Lower lobe of right lung (tissue), 2 donors: Measurements from ENCODE around the gene RAB11FIP4. TPM values are rescaled to one million over a fixed set of nuclear protein-coding genes. Genes with fewer than 3 reads are reported as not detected.

ENCODE experiments used
- ATAC-seq, 2 donors: fragments of 200-7000 bp; cut with Tn5 transposase; one replicate each; pipeline ENCODE4 v1.9.1; 2020 to 2022; ENCODE audit warnings: mild to moderate bottlenecking in 2 of 2, moderate library complexity in 2 of 2
- DNase-seq: peaks from one replicate; pipeline ENCODE4 v3.0.0-alpha.2; 2020
- H3K27ac ChIP-seq: fragments of 200-600 bp; one replicate; pipeline ENCODE4 v1.8.0; 2022
- H3K27me3 ChIP-seq: fragments of 200-600 bp; one replicate; pipeline ENCODE4 v1.8.0; 2022; ENCODE audit warnings: low read depth
- H3K36me3 ChIP-seq: fragments of 200-600 bp; one replicate; pipeline ENCODE4 v1.8.0; 2022; ENCODE audit warnings: mild to moderate bottlenecking
- H3K4me1 ChIP-seq: fragments of 200-600 bp; one replicate; pipeline ENCODE4 v1.8.0; 2022
- H3K4me3 ChIP-seq: fragments of 200-600 bp; one replicate; pipeline ENCODE4 v1.8.0; 2022; ENCODE audit warnings: mild to moderate bottlenecking
- H3K9me3 ChIP-seq: fragments of 200-600 bp; one replicate; pipeline ENCODE4 v1.8.0; 2022
- intact Hi-C: fragments of 100-400 bp; cut with DNase I; formaldehyde crosslinking; loops from one replicate; pipeline ENCODE4 v1.11.0; 2022
- total RNA-seq: library from RNA; stranded (reverse); fragmentation: NEBNext Ultra II Directional; extraction: Animal tissue kit (Norgen Biotek cat#: 25700); gene quantifications from one replicate; pipeline ENCODE4 v1.2.1, GENCODE V29; 2021
- TF ChIP-seq, protein P1 (sequence below): fragments of 200-600 bp; IDR thresholded peaks from one replicate; pipeline ENCODE4 v1.8.0; 2022; ENCODE audit warnings: antibody characterized with exemption, mild to moderate bottlenecking
- donor health status: DM: no; HTN: yes; CAD: no; lungs with severe emphysema.

Gene RAB11FIP4
- total RNA-seq, 1 donor from 2014 or later: 15.7 TPM

GRCh38 chr17:31512104-31512740, 120.7 kb downstream of the RAB11FIP4 start:
- Histone ChIP-seq H3K4me3 (no peak overlapping the region), H3K27me3 (no peaks in the 10 kb centered on the region), H3K36me3 (no peaks in the 10 kb centered on the region), H3K27ac (no peak overlapping the region), H3K9me3 (no peaks in the 10 kb centered on the region), H3K4me1 (peaks cover 30% of the 10 kb centered on the region)
- ATAC-seq: no peak
- TF ChIP-seq, protein P1, sequence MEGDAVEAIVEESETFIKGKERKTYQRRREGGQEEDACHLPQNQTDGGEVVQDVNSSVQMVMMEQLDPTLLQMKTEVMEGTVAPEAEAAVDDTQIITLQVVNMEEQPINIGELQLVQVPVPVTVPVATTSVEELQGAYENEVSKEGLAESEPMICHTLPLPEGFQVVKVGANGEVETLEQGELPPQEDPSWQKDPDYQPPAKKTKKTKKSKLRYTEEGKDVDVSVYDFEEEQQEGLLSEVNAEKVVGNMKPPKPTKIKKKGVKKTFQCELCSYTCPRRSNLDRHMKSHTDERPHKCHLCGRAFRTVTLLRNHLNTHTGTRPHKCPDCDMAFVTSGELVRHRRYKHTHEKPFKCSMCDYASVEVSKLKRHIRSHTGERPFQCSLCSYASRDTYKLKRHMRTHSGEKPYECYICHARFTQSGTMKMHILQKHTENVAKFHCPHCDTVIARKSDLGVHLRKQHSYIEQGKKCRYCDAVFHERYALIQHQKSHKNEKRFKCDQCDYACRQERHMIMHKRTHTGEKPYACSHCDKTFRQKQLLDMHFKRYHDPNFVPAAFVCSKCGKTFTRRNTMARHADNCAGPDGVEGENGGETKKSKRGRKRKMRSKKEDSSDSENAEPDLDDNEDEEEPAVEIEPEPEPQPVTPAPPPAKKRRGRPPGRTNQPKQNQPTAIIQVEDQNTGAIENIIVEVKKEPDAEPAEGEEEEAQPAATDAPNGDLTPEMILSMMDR: no peak
- DNase-seq: no peak
- intact Hi-C loops: no loop called here

DNA sequence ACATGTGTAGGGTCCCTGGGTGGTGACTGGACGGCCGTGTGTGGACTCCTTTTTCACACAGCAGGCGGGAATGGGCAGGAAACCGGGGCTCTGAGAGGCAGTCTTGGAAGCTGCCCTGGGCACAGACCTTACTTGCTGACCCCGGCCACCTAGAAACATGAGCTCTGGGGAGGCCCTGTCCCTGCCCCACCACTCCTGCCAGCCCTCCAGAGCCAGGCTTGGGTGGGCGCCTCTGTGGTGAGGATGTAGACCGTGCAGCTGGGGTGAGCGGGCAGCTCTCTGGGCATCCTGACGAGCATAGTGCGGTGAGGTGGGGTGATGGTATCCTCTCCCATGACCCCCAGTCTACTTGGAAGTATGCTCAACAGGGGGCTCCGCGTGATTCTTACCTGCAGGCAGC, 121.3 kb downstream of the RAB11FIP4 start:
- Histone ChIP-seq H3K27ac (no peak overlapping the region), H3K27me3 (no peaks in the 10 kb centered on the region), H3K9me3 (no peaks in the 10 kb centered on the region), H3K36me3 (no peaks in the 10 kb centered on the region), H3K4me3 (no peak overlapping the region), H3K4me1 (peaks cover 30% of the 10 kb centered on the region)
- ATAC-seq (no peak), DNase-seq (no peak)
- intact Hi-C loops: no loop called here
- TF ChIP-seq, protein P1: no peak

GRCh38 chr17:31513731-31514427, 122.4 kb downstream of the RAB11FIP4 start:
- no peaks in the 10 kb centered on the region for H3K9me3 ChIP-seq
- TF ChIP-seq, protein P1: no peak
- H3K36me3 ChIP-seq: no peaks in the 10 kb centered on the region
- ATAC-seq (no peak), DNase-seq (no peak)
- no peak overlapping the region for H3K27ac ChIP-seq
- H3K4me3 ChIP-seq: no peak overlapping the region
- no peaks in the 10 kb centered on the region for H3K27me3 ChIP-seq
- intact Hi-C loops: no loop called here
- peaks cover 20% of the 10 kb centered on the region for H3K4me1 ChIP-seq

DNA sequence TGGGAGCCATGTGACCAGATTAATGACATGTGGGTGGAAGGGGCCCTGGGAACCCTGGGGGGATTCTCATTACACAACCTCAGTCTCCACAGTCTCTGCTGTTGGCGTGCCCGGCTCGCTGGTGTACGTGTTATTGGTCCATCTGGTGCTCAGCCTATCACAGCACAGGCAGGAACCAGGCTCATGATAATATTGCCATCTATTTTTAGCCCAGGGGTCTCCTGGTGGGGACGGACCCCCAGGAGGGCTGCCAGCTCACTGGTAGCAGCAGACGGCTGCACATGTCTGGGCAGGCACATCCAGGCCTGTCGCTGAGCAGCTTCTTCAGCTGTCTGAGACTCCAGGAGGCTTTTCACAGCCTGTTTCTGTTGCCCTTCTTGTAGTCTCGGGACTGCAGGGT, 123.8 kb downstream of the RAB11FIP4 start:
- ATAC-seq (no peak), DNase-seq (no peak)
- Histone ChIP-seq H3K27me3 (no peaks in the 10 kb centered on the region), H3K27ac (no peak overlapping the region), H3K4me3 (no peak overlapping the region), H3K9me3 (no peaks in the 10 kb centered on the region), H3K4me1 (peaks cover 6% of the 10 kb centered on the region), H3K36me3 (peaks cover 5% of the 10 kb centered on the region)
- TF ChIP-seq, protein P1: no peak
- intact Hi-C loops: no loop called here

DNA sequence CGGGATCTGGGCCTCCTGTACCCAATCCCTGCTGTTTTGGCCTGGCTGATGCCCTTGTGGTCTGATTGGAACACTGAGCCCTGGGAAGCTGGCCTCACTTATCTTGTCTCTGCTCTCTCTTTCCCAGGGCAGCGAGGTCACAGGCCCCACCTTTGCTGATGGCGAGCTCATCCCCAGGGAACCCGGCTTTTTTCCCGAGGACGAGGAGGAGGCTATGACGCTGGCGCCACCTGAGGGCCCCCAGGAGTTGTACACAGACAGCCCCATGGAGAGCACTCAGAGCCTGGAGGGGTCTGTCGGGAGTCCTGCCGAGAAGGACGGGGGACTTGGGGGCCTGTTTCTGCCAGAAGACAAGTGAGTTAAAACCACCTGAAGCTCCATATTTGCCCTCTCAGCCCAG, 126.0 kb downstream of the RAB11FIP4 start:
- H3K4me1 ChIP-seq: no peaks in the 10 kb centered on the region
- DNase-seq (no peak), ATAC-seq (no peak)
- no peaks in the 10 kb centered on the region for H3K9me3 ChIP-seq
- H3K36me3 ChIP-seq: peaks cover 11% of the 10 kb centered on the region
- no peaks in the 10 kb centered on the region for H3K27me3 ChIP-seq
- no peak overlapping the region for H3K4me3 ChIP-seq
- intact Hi-C loops: no loop called here
- no peak overlapping the region for H3K27ac ChIP-seq
- TF ChIP-seq, protein P1: no peak
